ENCODE measurements around the gene RNF220.
A peak's percentile ranks its signal among the peaks of the same experiment; 100 is the strongest.

Gene RNF220

DNA sequence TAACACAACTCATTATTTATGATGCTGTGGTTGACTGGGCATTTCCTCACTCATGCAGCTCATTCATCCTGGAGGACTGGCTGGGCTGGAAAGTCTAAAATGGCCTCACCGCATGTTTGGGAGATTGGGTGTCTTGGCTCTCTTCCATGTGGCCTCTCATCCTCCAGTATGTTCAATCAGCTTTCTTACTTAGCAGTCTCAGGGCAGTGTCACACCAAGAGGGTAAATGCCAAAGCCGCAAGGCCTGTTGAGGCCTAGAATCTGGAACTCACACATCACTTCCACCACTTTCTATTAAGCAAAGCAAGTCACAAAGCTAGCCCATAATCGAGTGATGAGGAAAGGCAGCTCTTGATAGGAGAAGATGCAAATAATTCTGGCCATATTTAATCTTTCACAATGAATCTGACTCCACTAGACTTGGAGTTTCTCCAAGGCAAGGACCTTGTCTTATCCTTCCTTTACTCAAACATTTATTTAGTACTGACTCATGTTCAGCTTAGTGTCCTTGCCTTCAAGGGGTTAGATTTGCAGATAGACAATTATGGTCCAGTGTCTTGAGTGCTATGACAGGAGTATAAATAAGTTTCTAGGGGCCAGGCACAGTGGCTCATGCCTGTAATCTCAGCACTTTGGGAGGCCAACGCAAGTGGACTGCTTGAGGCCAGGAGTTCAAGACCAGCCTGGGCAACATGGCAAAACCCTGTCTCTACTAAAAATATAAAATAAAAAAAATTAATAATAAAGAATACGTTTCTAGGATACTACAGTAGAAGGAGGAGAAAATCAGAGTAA, 224.1 kb downstream of the RNF220 start:
- no peak for TF ChIP-seq POLR2AphosphoS5 (IDR thresholded peaks at IDR 0.05; ENCODE audit: low read depth, low read length)
- no peak for TF ChIP-seq TAF1 (IDR thresholded peaks at IDR 0.05; ENCODE audit: borderline replicate concordance, low read depth, low read length)
- no peak for TF ChIP-seq POLR2A (IDR thresholded peaks at IDR 0.05; ENCODE audit: low read depth, low read length)
- DNase-seq (ENCODE audit: insufficient read length): no peak
- FAIRE-seq: no peak

DNA sequence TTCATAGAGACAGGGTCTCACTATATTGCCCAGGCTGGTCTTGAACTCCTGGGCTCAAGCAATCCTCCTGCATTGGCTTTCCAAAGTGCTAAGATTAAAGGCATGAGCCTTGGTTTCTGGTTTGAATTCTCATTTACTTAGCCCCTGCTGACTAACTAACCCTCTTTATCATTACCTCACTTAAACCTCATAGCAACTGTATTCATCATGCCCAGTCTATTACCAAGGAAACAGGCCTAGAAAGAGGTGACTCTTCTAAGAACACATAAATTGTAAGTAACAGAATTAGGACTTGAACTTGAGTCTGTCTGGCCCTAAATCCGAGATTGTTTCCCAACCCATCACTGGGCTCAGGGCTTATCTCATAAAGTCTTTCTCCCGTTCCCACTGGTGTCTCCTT, 225.1 kb downstream of the RNF220 start:
- TF ChIP-seq POLR2A (IDR thresholded peaks at IDR 0.05; ENCODE audit: low read depth, low read length): no peak
- no peak for TF ChIP-seq POLR2AphosphoS5 (IDR thresholded peaks at IDR 0.05; ENCODE audit: low read depth, low read length)
- TF ChIP-seq TAF1 (IDR thresholded peaks at IDR 0.05; ENCODE audit: borderline replicate concordance, low read depth, low read length): no peak
- DNase-seq (ENCODE audit: insufficient read length) (no peak), FAIRE-seq (no peak)

DNA sequence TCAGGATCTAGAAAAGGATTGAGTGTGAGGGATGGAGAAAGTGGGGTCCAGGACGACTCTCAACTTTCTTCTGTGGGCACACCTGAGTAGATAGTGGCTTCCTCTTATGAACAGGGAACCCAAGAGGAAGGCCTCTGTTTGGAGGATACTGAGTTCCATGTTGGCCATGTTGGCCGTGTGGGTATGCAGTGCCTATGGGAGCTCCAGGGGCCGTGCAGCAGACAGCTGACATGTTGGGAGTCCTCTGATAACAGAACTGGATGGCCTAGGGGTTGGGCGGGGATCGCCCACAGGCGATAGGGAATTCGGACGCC, 226.2 kb downstream of the RNF220 start:
- FAIRE-seq: peak; percentile 88
- TF ChIP-seq POLR2AphosphoS5 (IDR thresholded peaks at IDR 0.05; ENCODE audit: low read depth, low read length) (no peak), TAF1 (IDR thresholded peaks at IDR 0.05; ENCODE audit: borderline replicate concordance, low read depth, low read length) (no peak), POLR2A (IDR thresholded peaks at IDR 0.05; ENCODE audit: low read depth, low read length) (no peak)
- DNase-seq (ENCODE audit: insufficient read length): no peak

DNA sequence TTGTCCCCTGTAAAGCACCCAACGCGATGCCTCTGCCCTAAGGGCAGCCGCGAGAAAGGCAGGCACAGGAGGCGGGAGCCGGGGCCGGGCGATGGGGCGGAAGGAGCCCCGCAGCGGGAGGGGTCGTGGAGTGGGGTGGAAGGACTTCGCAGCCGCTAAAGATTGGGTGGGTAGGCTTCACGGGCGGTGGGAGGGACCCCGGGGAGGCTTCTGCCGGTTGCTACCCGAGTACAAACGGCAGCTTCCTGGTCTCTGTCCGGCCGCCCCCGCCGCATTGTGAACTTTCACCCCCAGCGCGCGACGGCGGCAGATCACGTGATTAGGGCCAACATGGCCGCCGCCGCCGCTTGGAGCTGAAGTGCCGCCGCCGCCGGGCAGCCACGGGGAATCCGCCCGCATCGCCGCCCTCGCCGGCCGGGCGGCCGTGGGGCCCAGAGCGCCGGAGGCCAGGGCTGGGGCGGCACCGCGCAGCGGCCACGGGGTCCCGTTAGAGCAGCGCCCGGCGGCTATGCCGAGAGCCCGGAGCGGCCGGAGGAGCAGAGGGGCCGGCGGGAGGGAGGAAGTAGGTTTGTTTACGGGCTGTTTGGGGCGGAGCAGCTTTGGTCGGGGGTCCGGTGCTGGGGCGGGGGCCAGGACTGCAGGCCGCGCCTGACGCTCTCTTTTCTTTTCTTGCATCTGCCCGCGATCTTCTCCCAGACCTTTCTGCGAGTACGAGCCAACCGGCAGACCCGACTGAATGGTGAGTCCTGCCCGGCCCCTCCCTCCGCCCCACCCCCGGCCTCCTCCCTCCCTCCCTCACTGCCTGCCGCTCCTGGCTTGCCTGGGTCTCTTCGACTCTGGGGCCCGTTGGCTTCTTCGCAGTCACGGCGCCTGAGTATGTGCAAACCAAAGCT, 226.8 kb downstream of the RNF220 start:
- DNase-seq (ENCODE audit: insufficient read length) (peak; percentile 94), FAIRE-seq (peak; percentile 71)
- TF ChIP-seq POLR2A (IDR thresholded peaks at IDR 0.05; ENCODE audit: low read depth, low read length): peak; percentile 95
- no peak; the same call in none of the 2 replicates for TF ChIP-seq POLR2AphosphoS5 (IDR thresholded peaks at IDR 0.05; ENCODE audit: low read depth, low read length)
- TF ChIP-seq TAF1 (IDR thresholded peaks at IDR 0.05; ENCODE audit: borderline replicate concordance, low read depth, low read length): peak; percentile 93

GRCh38 chr1:44632598-44632997, 227.5 kb downstream of the RNF220 start:
- no peak for TF ChIP-seq TAF1 (IDR thresholded peaks at IDR 0.05; ENCODE audit: borderline replicate concordance, low read depth, low read length)
- TF ChIP-seq POLR2A (IDR thresholded peaks at IDR 0.05; ENCODE audit: low read depth, low read length): no peak
- no peak for TF ChIP-seq POLR2AphosphoS5 (IDR thresholded peaks at IDR 0.05; ENCODE audit: low read depth, low read length)
- FAIRE-seq (no peak), DNase-seq (ENCODE audit: insufficient read length) (no peak)

DNA sequence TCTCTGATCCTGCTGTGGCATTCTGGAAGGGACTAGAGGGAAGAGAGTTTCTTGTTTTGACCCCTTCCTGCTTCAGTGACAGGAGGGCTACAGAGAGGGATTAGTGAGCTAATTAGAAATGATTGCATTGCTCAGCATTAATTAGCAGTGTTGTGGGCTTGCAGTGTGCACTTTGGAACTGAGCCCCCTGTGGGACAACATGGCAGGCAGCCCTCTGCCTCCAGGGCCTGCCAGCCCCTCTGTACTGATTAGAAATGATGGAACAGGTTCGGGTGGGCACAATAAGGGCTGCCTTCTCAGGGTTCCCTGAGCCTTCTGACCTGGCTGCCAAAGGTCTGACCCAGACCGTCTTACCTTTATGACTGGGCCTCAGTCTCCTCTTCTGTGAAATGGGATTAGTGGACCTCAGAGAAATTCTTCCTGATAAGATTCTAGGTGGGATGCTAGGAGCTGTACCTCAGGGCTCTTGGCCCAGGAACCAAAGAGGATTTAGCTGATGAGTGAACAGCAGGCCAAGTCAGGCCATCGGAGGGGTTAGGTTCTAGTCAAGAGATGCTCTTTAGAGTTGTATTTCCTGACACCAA, 229.6 kb downstream of the RNF220 start:
- TF ChIP-seq TAF1 (IDR thresholded peaks at IDR 0.05; ENCODE audit: borderline replicate concordance, low read depth, low read length): no peak
- no peak for TF ChIP-seq POLR2AphosphoS5 (IDR thresholded peaks at IDR 0.05; ENCODE audit: low read depth, low read length)
- no peak for TF ChIP-seq POLR2A (IDR thresholded peaks at IDR 0.05; ENCODE audit: low read depth, low read length)
- DNase-seq (ENCODE audit: insufficient read length): no peak
- no peak for FAIRE-seq

- FAIRE-seq (no peak), DNase-seq (ENCODE audit: insufficient read length) (no peak)
- TF ChIP-seq POLR2A (IDR thresholded peaks at IDR 0.05; ENCODE audit: low read depth, low read length) (no peak), TAF1 (IDR thresholded peaks at IDR 0.05; ENCODE audit: borderline replicate concordance, low read depth, low read length) (no peak), POLR2AphosphoS5 (IDR thresholded peaks at IDR 0.05; ENCODE audit: low read depth, low read length) (no peak)
Measured at GRCh38 chr1:44635439-44635838, 230.4 kb downstream of the RNF220 start.

GRCh38 chr1:44636083-44636687, 231.1 kb downstream of the RNF220 start:
- TF ChIP-seq POLR2A (IDR thresholded peaks at IDR 0.05; ENCODE audit: low read depth, low read length): no peak
- no peak for TF ChIP-seq TAF1 (IDR thresholded peaks at IDR 0.05; ENCODE audit: borderline replicate concordance, low read depth, low read length)
- no peak for TF ChIP-seq POLR2AphosphoS5 (IDR thresholded peaks at IDR 0.05; ENCODE audit: low read depth, low read length)
- DNase-seq (ENCODE audit: insufficient read length) (no peak), FAIRE-seq (peak; percentile 14)

DNA sequence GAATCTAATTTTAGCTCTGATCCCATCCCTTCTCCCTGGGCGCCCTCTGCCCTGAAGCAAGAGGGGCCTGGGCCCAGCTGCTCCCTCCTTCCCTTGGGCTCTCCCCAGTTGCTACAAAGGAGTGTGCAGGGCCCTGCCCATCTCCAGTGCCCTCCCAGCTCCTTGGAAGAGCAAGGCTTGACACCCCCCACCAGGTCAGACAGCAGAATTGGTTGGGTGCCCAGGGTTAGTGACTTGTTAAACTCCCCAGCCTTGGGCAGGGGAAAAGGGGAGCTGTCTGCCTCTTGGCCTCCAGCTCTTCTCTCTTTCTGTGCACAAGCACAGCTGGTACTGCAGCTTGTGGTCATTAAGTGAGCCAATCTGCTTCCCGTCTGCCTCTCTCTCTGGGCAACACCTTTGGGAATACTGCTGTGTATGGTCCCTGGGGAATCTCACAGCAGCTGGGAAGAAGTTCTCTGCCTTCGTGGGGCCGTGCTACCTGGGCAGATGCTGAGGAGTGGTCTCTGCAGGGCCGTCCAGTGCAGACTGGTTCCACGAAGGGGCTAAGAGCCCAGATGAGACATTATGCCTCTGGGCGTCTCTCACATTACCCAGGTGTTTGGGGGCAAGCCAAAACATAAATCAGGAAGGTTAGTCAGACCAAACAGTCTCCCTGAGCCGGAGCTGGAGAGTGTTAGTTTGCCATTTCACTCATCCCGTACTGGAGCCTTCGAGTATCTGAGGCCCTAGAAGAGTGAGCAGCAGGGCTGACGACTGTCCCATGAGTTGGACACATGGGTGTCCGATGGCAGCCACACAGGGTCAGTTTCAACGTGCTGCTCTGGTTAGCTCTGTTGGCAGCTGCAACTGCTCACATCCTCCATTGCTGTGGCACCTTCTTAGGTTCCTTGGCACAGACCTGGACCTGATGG, 231.9 kb downstream of the RNF220 start:
- TF ChIP-seq POLR2A (IDR thresholded peaks at IDR 0.05; ENCODE audit: low read depth, low read length) (no peak), TAF1 (IDR thresholded peaks at IDR 0.05; ENCODE audit: borderline replicate concordance, low read depth, low read length) (no peak), POLR2AphosphoS5 (IDR thresholded peaks at IDR 0.05; ENCODE audit: low read depth, low read length) (no peak)
- FAIRE-seq: no peak
- no peak for DNase-seq (ENCODE audit: insufficient read length)

GRCh38 chr1:44637702-44638411, 232.8 kb downstream of the RNF220 start:
- FAIRE-seq: no peak
- DNase-seq (ENCODE audit: insufficient read length): no peak
- TF ChIP-seq POLR2AphosphoS5 (IDR thresholded peaks at IDR 0.05; ENCODE audit: low read depth, low read length) (no peak), POLR2A (IDR thresholded peaks at IDR 0.05; ENCODE audit: low read depth, low read length) (no peak), TAF1 (IDR thresholded peaks at IDR 0.05; ENCODE audit: borderline replicate concordance, low read depth, low read length) (no peak)

Measured in GM12892 (cell line).